HepG2 (cell line): ENCODE results near the gene MVP. TPM values are rescaled to one million over a fixed set of nuclear protein-coding genes. Genes with fewer than 3 reads are reported as not detected.

Experiments used
- CTCF ChIP-seq: sonication (generic); formaldehyde crosslinking; IDR thresholded peaks from 2 replicates; pipeline ENCODE4 v1.5.0; 2020; ENCODE audit warnings: mild to moderate bottlenecking, missing genetic modification reagents, moderate library complexity
- GLMP ChIP-seq: sonication (generic); formaldehyde crosslinking; IDR thresholded peaks from 2 replicates; pipeline ENCODE4 v1.9.0; 2021; ENCODE audit warnings: missing genetic modification reagents, mild to moderate bottlenecking, borderline replicate concordance
- HMG20A ChIP-seq: IDR thresholded peaks from 2 replicates; pipeline ENCODE4 v1.6.1; 2016; ENCODE audit warnings: borderline replicate concordance
- ISX ChIP-seq: sonication (generic); formaldehyde crosslinking; conservative IDR thresholded peaks from 2 replicates; pipeline ENCODE4 v1.5.0; 2020; ENCODE audit warnings: missing genetic modification reagents
- NFE2L1 ChIP-seq: sonication (generic); formaldehyde crosslinking; IDR thresholded peaks from 2 replicates; pipeline ENCODE4 v1.4.0; 2020; ENCODE audit warnings: missing genetic modification reagents, mild to moderate bottlenecking, borderline replicate concordance
- NFIB ChIP-seq: sonication (generic); formaldehyde crosslinking; IDR thresholded peaks from 2 replicates; pipeline ENCODE4 v1.9.0; 2021; ENCODE audit warnings: missing genetic modification reagents, mild to moderate bottlenecking, borderline replicate concordance
- REST ChIP-seq, 2 experiments: IDR thresholded peaks; 2 replicates each; pipeline ENCODE4 v1.6.1; 2011 to 2012; ENCODE audit warnings: low read length in 2 of 2, borderline replicate concordance in 1 of 2, low read depth in 1 of 2, mild to moderate bottlenecking in 1 of 2, moderate library complexity in 1 of 2
- U2AF2 ChIP-seq: fragments of 200-400 bp; formaldehyde crosslinking; IDR thresholded peaks from 2 replicates; pipeline ENCODE4 v1.6.1; 2017; ENCODE audit warnings: low read depth, mild to moderate bottlenecking, low read length
- ZHX2 ChIP-seq, 2 experiments: sonication (generic) in 1 of 2; formaldehyde crosslinking in 1 of 2; IDR thresholded peaks; 2 replicates each; pipeline versions ENCODE4 v1.6.1 to v1.9.0; 2014 to 2022; ENCODE audit warnings: antibody characterized with exemption in 1 of 2, borderline replicate concordance in 1 of 2, inconsistent platforms in 1 of 2, low read depth in 1 of 2, missing genetic modification reagents in 1 of 2
- ZNF143 ChIP-seq: sonication (generic); formaldehyde crosslinking; IDR thresholded peaks from 2 replicates; pipeline ENCODE4 v1.4.0; 2020; ENCODE audit warnings: missing genetic modification reagents
- ZNF513 ChIP-seq: sonication (generic); formaldehyde crosslinking; conservative IDR thresholded peaks from 2 replicates; pipeline ENCODE4 v1.5.0; 2020; ENCODE audit warnings: missing genetic modification reagents
- ZNF674 ChIP-seq: sonication (generic); formaldehyde crosslinking; IDR thresholded peaks from 2 replicates; pipeline ENCODE4 v1.5.0; 2020; ENCODE audit warnings: low read depth, mild to moderate bottlenecking, missing genetic modification reagents
- polyA plus RNA-seq, 8 experiments: library from polyadenylated mRNA; depleted of rRNA in 3 of 8; stranded (reverse) in 7 of 8; unstranded in 1 of 8; fragments of >200 nt; fragmentation: Illumina TruSeq in 4 of 8; extraction: Trizol in 4 of 8; gene quantifications; 2 replicates each; pipeline versions ENCODE4 v1.2.1 to v1.2.3, GENCODE V29; 2011 to 2016; ENCODE audit warnings: low read depth in 4 of 8, missing spikeins in 1 of 8, mixed read lengths in 1 of 8; ENCODE audit not compliant: insufficient read depth in 1 of 8
- total RNA-seq, 5 experiments: library from RNA; depleted of rRNA; stranded (reverse); fragments of >200 nt; fragmentation: Illumina TruSeq; extraction: Trizol; gene quantifications; 2 replicates each; pipeline ENCODE4 v1.2.3, GENCODE V29; 2016; ENCODE audit warnings: low read depth in 1 of 5

Gene MVP
- total and polyA plus RNA-seq, 2 of the 13 experiments (the other 11 are each of a cell fraction or from before 2014, with no cell fraction given): 22.9 to 43.5 TPM

GRCh38 chr16:29790949-29791844 lies 29.1 kb upstream of the MVP start (continued):
- TF ChIP-seq ZHX2 (IDR thresholded peaks at IDR 0.05; ENCODE audit: low read depth): no peak
- TF ChIP-seq ZHX2 (CRISPR knock-in tag; IDR thresholded peaks at IDR 0.05; ENCODE audit: borderline replicate concordance): no peak
- TF ChIP-seq ZNF674: no peak
- TF ChIP-seq NFE2L1 (CRISPR knock-in tag): 0 out of 2 replicates have a peak, but pooled peaks have one; percentile 10
- TF ChIP-seq CTCF (CRISPR knock-in tag): 0 out of 2 replicates have a peak, but pooled peaks have one; percentile 6
- TF ChIP-seq ZNF513: peak; percentile 12; the same call in 1 of the 2 replicates
- no peak for TF ChIP-seq ZNF143 (CRISPR knock-in tag)
- no peak for TF ChIP-seq GLMP (CRISPR knock-in tag)
- TF ChIP-seq ISX (CRISPR knock-in tag): no peak
- TF ChIP-seq HMG20A: no peak
- no peak for TF ChIP-seq NFIB (CRISPR knock-in tag)
- no peak for TF ChIP-seq U2AF2
- TF ChIP-seq REST (IDR thresholded peaks at IDR 0.05; ENCODE audit: borderline replicate concordance in 1 of 2, low read depth in 1 of 2, low read length in 2 of 2): no peak
